Measurements from ENCODE around the gene SLC25A36. TPM values are rescaled to one million over a fixed set of nuclear protein-coding genes. Genes with fewer than 3 reads are reported as not detected.

SLC25A36 gene, protein sequence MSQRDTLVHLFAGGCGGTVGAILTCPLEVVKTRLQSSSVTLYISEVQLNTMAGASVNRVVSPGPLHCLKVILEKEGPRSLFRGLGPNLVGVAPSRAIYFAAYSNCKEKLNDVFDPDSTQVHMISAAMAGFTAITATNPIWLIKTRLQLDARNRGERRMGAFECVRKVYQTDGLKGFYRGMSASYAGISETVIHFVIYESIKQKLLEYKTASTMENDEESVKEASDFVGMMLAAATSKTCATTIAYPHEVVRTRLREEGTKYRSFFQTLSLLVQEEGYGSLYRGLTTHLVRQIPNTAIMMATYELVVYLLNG
- total RNA-seq (10 to 100 TPM; 19.7 to 52.3 (median 28.7) TPM), polyA plus RNA-seq (10 to 100 TPM; 10.4 to 23.9 (median 12.5) TPM)
- long read RNA-seq, donor 1, partial matches to known transcripts, result 0 of 7 reads
- long read RNA-seq, donor 1, other reads (novel, unspliced or antisense), result 1 of 7 reads
- long read RNA-seq, donor 2, transcript SLC25A36-201 (7 exons, 1,301 nt), result major isoform, 12 of 35 reads
- long read RNA-seq, donor 2, transcript SLC25A36-208 (4 exons, 3,537 nt), result minor isoform, 8 of 35 reads
- long read RNA-seq, donor 2, partial matches to known transcripts, result 2 of 35 reads
- long read RNA-seq, donor 2, other reads (novel, unspliced or antisense), result 13 of 35 reads

DNA sequence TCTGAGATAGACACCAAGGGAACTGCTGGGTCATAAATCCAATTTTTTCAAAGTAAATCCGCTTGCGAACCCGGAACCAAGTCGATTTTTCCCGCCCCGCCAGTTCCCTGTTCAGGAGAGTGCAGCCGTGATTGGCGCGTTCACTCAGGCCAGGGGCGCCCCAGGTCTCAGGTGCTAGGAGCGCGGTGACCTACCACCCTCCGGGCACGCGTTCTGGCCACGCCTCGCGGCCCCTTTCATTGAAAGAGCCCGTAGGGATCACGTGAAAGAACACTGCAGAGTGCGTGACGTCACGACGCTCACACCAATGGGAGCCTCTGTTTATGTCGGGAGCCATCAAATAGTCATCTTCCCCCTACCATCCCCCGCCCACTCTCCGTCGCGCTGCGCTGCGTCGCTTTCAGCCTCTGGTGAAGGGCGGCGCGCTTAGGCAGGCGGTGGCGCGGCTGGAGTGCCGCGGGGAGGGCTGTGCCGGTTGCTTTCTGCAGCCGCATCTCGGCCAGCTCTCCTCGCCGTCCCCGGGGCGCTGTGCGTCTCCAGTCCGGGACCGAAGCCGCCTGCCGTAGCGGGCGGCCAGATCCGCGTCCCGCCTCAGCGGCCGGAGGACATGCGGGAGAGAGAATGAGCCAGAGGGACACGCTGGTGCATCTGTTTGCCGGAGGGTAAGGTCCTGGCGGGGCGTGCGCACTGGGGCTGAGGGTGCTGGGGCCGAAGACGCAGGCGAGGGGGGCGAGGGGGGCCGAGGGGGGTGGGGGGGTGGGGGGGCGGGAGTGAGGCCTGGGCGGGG is at the start of gene SLC25A36:
SLC25A36 (plus strand) TSS at position 403 of the 787 bp plus-strand sequence; CDS start at position 622, 219 bp downstream.
- DNase-seq, result peak; percentile 97 to 98
- peaks cover 33% of the 10 kb centered on the region for H3K4me1 ChIP-seq
- ATAC-seq, result peak; percentile 98 to 99 (median 99)
- 0 to 1% (median 1%) methylated on average over 54 to 71 of the region's 72 CpGs for WGBS, 3 donors
- H3K27ac ChIP-seq, result peak within 1 kb of the TSS; percentile 95
- TF ChIP-seq, protein P1, sequence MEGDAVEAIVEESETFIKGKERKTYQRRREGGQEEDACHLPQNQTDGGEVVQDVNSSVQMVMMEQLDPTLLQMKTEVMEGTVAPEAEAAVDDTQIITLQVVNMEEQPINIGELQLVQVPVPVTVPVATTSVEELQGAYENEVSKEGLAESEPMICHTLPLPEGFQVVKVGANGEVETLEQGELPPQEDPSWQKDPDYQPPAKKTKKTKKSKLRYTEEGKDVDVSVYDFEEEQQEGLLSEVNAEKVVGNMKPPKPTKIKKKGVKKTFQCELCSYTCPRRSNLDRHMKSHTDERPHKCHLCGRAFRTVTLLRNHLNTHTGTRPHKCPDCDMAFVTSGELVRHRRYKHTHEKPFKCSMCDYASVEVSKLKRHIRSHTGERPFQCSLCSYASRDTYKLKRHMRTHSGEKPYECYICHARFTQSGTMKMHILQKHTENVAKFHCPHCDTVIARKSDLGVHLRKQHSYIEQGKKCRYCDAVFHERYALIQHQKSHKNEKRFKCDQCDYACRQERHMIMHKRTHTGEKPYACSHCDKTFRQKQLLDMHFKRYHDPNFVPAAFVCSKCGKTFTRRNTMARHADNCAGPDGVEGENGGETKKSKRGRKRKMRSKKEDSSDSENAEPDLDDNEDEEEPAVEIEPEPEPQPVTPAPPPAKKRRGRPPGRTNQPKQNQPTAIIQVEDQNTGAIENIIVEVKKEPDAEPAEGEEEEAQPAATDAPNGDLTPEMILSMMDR (IDR thresholded peaks at IDR 0.05), result no peak
- H3K9me3 ChIP-seq, result no peaks in the 10 kb centered on the region
- peak within 1 kb of the TSS; percentile 82 for H3K4me3 ChIP-seq
- H3K36me3 ChIP-seq (ENCODE audit: insufficient read depth in 1 of 2, low read depth in 1 of 2), result no peaks in the 10 kb centered on the region
- no peaks in the 10 kb centered on the region for H3K27me3 ChIP-seq (ENCODE audit: insufficient read depth in 3 of 3, low read length in 2 of 3)
- intact Hi-C loops (cut with DNase I), result no loop called here

DNA sequence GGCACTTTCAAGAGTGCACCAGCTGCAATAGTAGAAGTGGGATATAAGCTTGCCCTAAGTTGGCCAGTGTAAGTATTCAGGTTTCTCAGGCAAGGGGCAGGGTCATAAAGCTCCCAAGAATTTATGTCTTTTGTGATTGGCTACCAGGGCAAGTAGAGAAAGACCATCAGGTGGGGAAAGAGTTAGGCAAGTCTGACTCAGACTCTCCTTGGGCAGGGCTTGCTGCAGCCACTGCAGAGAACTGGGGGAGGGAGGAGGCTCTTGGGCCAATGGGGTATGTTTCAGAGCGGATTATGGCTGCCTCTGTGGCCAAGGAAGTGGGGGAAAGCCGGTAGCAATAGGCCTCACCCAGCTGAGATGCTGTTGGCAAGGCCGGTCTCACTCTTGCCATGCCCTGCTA is 44.6 kb upstream of the SLC25A36 start:
- ATAC-seq, result peak in 1 of 4 donors; percentile 14
- no peak for DNase-seq
- TF ChIP-seq, protein P1 (IDR thresholded peaks at IDR 0.05), result no peak
- Histone ChIP-seq H3K27me3 (ENCODE audit: insufficient read depth in 3 of 3, low read length in 2 of 3) (no peaks in the 10 kb centered on the region), H3K4me3 (no peak overlapping the region), H3K9me3 (no peaks in the 10 kb centered on the region), H3K4me1 (peaks cover 3% of the 10 kb centered on the region), H3K36me3 (ENCODE audit: insufficient read depth in 1 of 2, low read depth in 1 of 2) (no peaks in the 10 kb centered on the region), H3K27ac (no peak overlapping the region)
- 58 to 72% (median 64%) methylated on average over 3 of the region's 3 CpGs for whole genome bisulfite sequencing, 3 donors
- intact Hi-C loops (cut with DNase I), result loop anchor here in 1 of 2 donors (10.0 kb wide), 1 partner anchor 298 kb away; no protein-coding TSS in a partner anchor

DNA sequence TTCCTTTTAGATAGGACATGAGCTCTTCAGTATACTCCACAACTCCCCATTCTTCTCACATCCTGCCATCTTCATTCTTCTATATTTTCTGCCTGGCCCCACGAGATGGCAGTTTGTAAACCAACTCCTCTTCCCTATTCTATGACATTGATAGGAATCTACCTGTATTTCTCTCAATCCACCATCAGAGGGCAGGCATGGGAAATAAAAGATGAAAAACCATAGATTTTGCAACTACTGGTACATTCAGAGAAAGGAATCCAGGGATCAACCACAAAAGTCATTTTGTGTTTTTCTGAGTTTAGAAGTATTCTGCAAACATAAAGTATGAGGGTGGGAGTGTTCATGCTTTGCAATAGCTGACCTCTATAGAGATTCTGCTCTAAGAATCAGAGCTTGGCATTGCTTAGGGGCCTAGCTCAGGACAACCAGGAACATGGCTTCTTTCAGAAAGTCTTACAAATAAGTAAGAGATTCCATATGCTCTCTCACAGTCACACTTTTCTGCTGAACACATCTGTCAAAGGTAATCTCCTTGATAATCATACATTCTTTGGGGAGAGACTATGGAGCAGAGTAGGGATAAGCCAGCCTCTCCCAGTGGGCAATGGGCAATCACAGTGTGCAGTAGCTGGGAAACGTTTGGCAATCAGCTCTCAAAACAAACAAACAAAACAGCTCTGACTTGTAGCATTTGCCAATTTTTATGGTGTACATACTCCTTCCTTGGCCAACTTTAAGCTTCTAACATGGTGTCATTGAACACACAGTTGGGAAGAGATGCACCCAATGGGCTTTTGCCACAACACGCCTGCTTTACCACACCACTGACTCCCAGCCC is 43.1 kb upstream of the SLC25A36 start:
- no peaks in the 10 kb centered on the region for H3K36me3 ChIP-seq (ENCODE audit: insufficient read depth in 1 of 2, low read depth in 1 of 2)
- intact Hi-C loops (cut with DNase I), result loop anchor here (2.0 to 10.0 kb wide), 3 partner anchors 74 to 296 kb away; no protein-coding TSS in a partner anchor
- 40 to 46% (median 42%) methylated on average over 3 of the region's 3 CpGs for WGBS, 3 donors
- no peak overlapping the region for H3K4me3 ChIP-seq
- peaks cover 3% of the 10 kb centered on the region for H3K4me1 ChIP-seq
- TF ChIP-seq, protein P1 (IDR thresholded peaks at IDR 0.05), result peak; percentile 57
- DNase-seq (no peak), ATAC-seq (peak in 3 of 4 donors; percentile 76 to 91 (median 81))
- H3K27me3 ChIP-seq (ENCODE audit: insufficient read depth in 3 of 3, low read length in 2 of 3), result no peaks in the 10 kb centered on the region
- no peaks in the 10 kb centered on the region for H3K9me3 ChIP-seq
- no peak overlapping the region for H3K27ac ChIP-seq

DNA sequence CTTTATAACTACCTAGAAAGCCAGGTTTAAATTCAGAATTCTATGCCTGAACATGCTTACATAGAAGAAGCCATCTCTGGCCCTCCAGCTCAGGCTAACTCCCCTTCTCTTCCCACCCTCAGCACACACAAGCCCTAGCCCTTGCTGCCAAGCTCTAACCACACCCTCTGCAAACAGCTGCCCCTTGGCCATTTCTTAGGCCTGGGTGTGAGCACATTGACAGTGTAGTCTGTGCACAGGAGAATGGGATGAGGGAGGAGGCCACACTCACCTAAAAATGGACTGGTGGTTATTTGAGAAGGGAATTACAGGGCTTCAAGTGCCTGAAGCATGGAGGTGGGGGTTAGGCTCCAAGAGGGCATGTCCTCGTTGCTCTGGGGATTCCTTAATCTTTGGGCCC is 42.3 kb upstream of the SLC25A36 start:
- ATAC-seq (peak; percentile 46 to 84 (median 70)), DNase-seq (no peak)
- H3K9me3 ChIP-seq, result no peaks in the 10 kb centered on the region
- TF ChIP-seq, protein P1 (IDR thresholded peaks at IDR 0.05), result no peak
- no peak overlapping the region for H3K4me3 ChIP-seq
- H3K27me3 ChIP-seq (ENCODE audit: insufficient read depth in 3 of 3, low read length in 2 of 3), result no peaks in the 10 kb centered on the region
- no peaks in the 10 kb centered on the region for H3K36me3 ChIP-seq (ENCODE audit: insufficient read depth in 1 of 2, low read depth in 1 of 2)
- H3K4me1 ChIP-seq, result peaks cover 3% of the 10 kb centered on the region
- no peak overlapping the region for H3K27ac ChIP-seq
- 17 to 40% (median 20%) methylated on average over 1 of the region's 1 CpG for WGBS, 3 donors
- intact Hi-C loops (cut with DNase I), result loop anchor here (2.0 to 10.0 kb wide), 3 partner anchors 73 to 295 kb away; no protein-coding TSS in a partner anchor

Data from psoas muscle (tissue), 8 donors.